ENCODE results near the gene USH2A. TPM values are rescaled to one million over a fixed set of nuclear protein-coding genes. Genes with fewer than 3 reads are reported as not detected.

Gene USH2A
- total and polyA plus RNA-seq, 4 experiments from 2014 or later: not detected

GRCh38 chr1:215657047-215657446 is 766.2 kb downstream of the USH2A start:
- intact Hi-C loops (cut with micrococcal nuclease): no loop called here
- Histone ChIP-seq H3K9me3 (ENCODE audit: control insufficient read depth in 1 of 2, low read length in 2 of 2) (no peaks in the 10 kb centered on the region), H3K4me1 (ENCODE audit: insufficient read depth, low read length) (no peaks in the 10 kb centered on the region), H3K27ac (ENCODE audit: low read depth, low read length) (no peak overlapping the region), H3K36me3 (ENCODE audit: insufficient read depth, low read length) (no peaks in the 10 kb centered on the region), H3K27me3 (ENCODE audit: insufficient read depth, low read length) (no peaks in the 10 kb centered on the region), H3K4me3 (ENCODE audit: low read length in 2 of 2) (no peak overlapping the region)
- no peak overlapping the region for H3K27ac Mint-ChIP-seq
- POLR2A ChIA-PET (ENCODE audit: partially characterized antibody): no interaction called here
- no peaks in the 10 kb centered on the region for H3K4me1 Mint-ChIP-seq
- H3K9me3 Mint-ChIP-seq: peaks cover 0 to 2% (median under 1%) of the 10 kb centered on the region in 8 donors
- CTCF ChIA-PET (ENCODE audit: partially characterized antibody): no interaction called here
- no peak for DNase-seq
- H3K36me3 Mint-ChIP-seq: no peaks in the 10 kb centered on the region
- H3K4me3 Mint-ChIP-seq: no peak overlapping the region
- H3K27me3 Mint-ChIP-seq: peaks cover 0 to 1% of the 10 kb centered on the region in 2 donors

DNA sequence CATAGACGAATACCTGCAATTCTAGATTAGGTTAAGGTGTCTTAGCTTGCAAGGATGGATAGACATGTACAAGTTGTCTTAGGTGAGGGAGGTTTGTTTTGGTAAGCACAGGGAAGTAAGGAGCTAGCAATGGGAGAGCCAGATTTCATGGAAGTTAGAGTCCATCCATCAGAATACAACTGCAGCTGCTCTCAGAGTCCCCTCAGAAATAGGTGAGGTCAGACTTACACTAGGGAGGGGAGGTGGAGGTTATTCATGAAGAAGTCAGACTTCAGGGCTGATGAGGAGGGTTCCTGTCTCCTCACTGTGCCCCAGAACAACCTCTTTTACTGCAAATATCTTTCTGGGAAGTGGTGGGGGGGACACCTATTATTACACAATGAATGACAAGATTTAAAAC is 770.9 kb downstream of the USH2A start:
- ChIA-PET CTCF (ENCODE audit: partially characterized antibody) (no interaction called here), POLR2A (ENCODE audit: partially characterized antibody) (no interaction called here)
- no peak overlapping the region for H3K27ac Mint-ChIP-seq
- peaks cover 0 to 3% (median 3%) of the 10 kb centered on the region in 4 donors for H3K4me1 Mint-ChIP-seq
- Histone ChIP-seq H3K9me3 (ENCODE audit: control insufficient read depth in 1 of 2, low read length in 2 of 2) (no peaks in the 10 kb centered on the region), H3K4me3 (ENCODE audit: low read length in 2 of 2) (no peak overlapping the region), H3K36me3 (ENCODE audit: insufficient read depth, low read length) (no peaks in the 10 kb centered on the region), H3K27ac (ENCODE audit: low read depth, low read length) (no peak overlapping the region), H3K27me3 (ENCODE audit: insufficient read depth, low read length) (no peaks in the 10 kb centered on the region), H3K4me1 (ENCODE audit: insufficient read depth, low read length) (no peaks in the 10 kb centered on the region)
- H3K4me3 Mint-ChIP-seq: no peak overlapping the region
- peaks cover 0 to 1% (median 0%) of the 10 kb centered on the region in 8 donors for H3K9me3 Mint-ChIP-seq
- intact Hi-C loops (cut with micrococcal nuclease): no loop called here
- DNase-seq: no peak
- H3K36me3 Mint-ChIP-seq: no peaks in the 10 kb centered on the region
- peaks cover 0 to 1% of the 10 kb centered on the region in 2 donors for H3K27me3 Mint-ChIP-seq

DNA sequence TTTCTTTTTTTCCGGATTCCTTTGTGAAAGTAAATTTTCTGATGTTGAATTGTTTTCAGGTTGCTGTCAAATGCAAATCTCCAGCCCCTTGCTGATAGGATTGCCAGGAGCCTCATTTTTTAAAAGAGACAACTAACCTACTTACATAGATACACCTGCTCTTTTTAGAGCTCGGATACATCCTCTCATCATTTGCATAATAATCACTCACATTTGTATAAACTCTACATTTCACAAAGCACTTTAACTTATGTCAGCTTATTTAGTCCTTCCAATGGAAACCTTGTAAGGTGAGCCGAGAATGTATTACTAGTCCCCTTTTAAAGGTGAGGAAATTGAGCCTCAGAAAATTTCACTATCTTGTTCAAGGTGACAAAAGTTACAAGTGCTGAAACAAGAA is 771.4 kb downstream of the USH2A start:
- Histone ChIP-seq H3K27me3 (ENCODE audit: insufficient read depth, low read length) (no peaks in the 10 kb centered on the region), H3K4me3 (ENCODE audit: low read length in 2 of 2) (no peak overlapping the region), H3K36me3 (ENCODE audit: insufficient read depth, low read length) (no peaks in the 10 kb centered on the region), H3K4me1 (ENCODE audit: insufficient read depth, low read length) (no peaks in the 10 kb centered on the region), H3K9me3 (ENCODE audit: control insufficient read depth in 1 of 2, low read length in 2 of 2) (no peaks in the 10 kb centered on the region), H3K27ac (ENCODE audit: low read depth, low read length) (no peak overlapping the region)
- Mint-ChIP-seq H3K9me3 (peaks cover 0 to 1% (median 0%) of the 10 kb centered on the region in 8 donors), H3K4me3 (no peak overlapping the region), H3K4me1 (peaks cover 0 to 3% (median 3%) of the 10 kb centered on the region in 4 donors), H3K27ac (no peak overlapping the region), H3K36me3 (no peaks in the 10 kb centered on the region), H3K27me3 (peaks cover 0 to 1% of the 10 kb centered on the region in 2 donors)
- ChIA-PET CTCF (ENCODE audit: partially characterized antibody) (no interaction called here), POLR2A (ENCODE audit: partially characterized antibody) (no interaction called here)
- intact Hi-C loops (cut with micrococcal nuclease): no loop called here
- no peak for DNase-seq

DNA sequence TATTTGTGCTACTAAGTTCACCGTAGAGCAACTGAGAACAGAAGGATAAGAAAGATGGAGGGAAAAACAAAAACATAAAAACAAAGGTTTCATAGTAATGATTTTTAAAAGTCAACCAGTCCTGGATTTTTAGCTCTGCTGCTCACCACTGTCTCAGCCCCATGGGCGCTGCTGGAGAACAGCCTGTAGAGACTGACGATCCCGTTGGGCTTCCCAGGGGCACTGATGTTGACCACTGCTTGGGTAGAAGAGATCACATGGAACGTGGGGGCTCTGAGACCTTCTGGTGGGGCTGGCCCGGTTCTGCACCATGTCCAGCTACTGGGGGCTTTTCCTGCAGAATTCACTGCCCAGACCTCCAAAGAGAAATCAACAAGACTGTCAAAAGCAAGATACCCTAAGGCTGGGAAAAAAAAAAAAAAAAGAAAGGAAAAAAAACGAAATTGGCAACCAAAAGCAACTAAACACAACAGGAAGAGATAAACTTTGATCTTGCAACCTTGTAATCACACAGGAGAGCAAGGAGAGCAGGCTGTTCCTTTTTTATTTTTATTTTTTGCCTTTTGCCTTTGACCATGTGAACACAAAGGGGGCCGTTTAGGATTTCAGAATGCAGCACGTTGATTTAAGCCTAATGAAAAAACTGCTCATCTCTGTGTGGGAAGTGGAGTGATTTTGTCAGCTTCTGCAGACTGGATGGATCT is 772.6 kb downstream of the USH2A start:
- Histone ChIP-seq H3K27me3 (ENCODE audit: insufficient read depth, low read length) (no peaks in the 10 kb centered on the region), H3K27ac (ENCODE audit: low read depth, low read length) (no peak overlapping the region), H3K4me1 (ENCODE audit: insufficient read depth, low read length) (no peaks in the 10 kb centered on the region), H3K4me3 (ENCODE audit: low read length in 2 of 2) (no peak overlapping the region), H3K36me3 (ENCODE audit: insufficient read depth, low read length) (no peaks in the 10 kb centered on the region), H3K9me3 (ENCODE audit: control insufficient read depth in 1 of 2, low read length in 2 of 2) (no peaks in the 10 kb centered on the region)
- ChIA-PET CTCF (ENCODE audit: partially characterized antibody) (no interaction called here), POLR2A (ENCODE audit: partially characterized antibody) (no interaction called here)
- no peak for DNase-seq
- intact Hi-C loops (cut with micrococcal nuclease): no loop called here
- Mint-ChIP-seq H3K9me3 (peaks cover 0 to 1% (median 0%) of the 10 kb centered on the region in 8 donors), H3K27ac (no peak overlapping the region), H3K27me3 (peaks cover 0 to 1% of the 10 kb centered on the region in 2 donors), H3K36me3 (no peaks in the 10 kb centered on the region), H3K4me1 (peaks cover 0 to 3% (median 3%) of the 10 kb centered on the region in 4 donors), H3K4me3 (no peak overlapping the region)

- H3K27me3 Mint-ChIP-seq: peaks cover 0 to 1% of the 10 kb centered on the region in 2 donors
- POLR2A ChIA-PET (ENCODE audit: partially characterized antibody): no interaction called here
Observed at GRCh38 chr1:215648957-215649356, 774.3 kb downstream of the USH2A start.

GRCh38 chr1:215647738-215648137 is 775.5 kb downstream of the USH2A start:
- Mint-ChIP-seq H3K9me3 (peaks cover 0 to 7% (median 0%) of the 10 kb centered on the region in 8 donors), H3K4me3 (no peak overlapping the region), H3K27me3 (peaks cover 0 to 1% of the 10 kb centered on the region in 2 donors), H3K4me1 (peaks cover 0 to 3% (median 3%) of the 10 kb centered on the region in 4 donors), H3K36me3 (no peaks in the 10 kb centered on the region), H3K27ac (no peak overlapping the region)
- Histone ChIP-seq H3K36me3 (ENCODE audit: insufficient read depth, low read length) (no peaks in the 10 kb centered on the region), H3K4me1 (ENCODE audit: insufficient read depth, low read length) (no peaks in the 10 kb centered on the region), H3K4me3 (ENCODE audit: low read length in 2 of 2) (no peak overlapping the region), H3K27me3 (ENCODE audit: insufficient read depth, low read length) (no peaks in the 10 kb centered on the region), H3K27ac (ENCODE audit: low read depth, low read length) (no peak overlapping the region), H3K9me3 (ENCODE audit: control insufficient read depth in 1 of 2, low read length in 2 of 2) (no peaks in the 10 kb centered on the region)
- POLR2A ChIA-PET (ENCODE audit: partially characterized antibody): no interaction called here
- intact Hi-C loops (cut with micrococcal nuclease): no loop called here
- CTCF ChIA-PET (ENCODE audit: partially characterized antibody): no interaction called here
- DNase-seq: no peak

More at GRCh38 chr1:215648957-215649356, 774.3 kb downstream of the USH2A start:
- no peaks in the 10 kb centered on the region for H3K9me3 ChIP-seq (ENCODE audit: control insufficient read depth in 1 of 2, low read length in 2 of 2)
- Mint-ChIP-seq H3K4me3 (no peak overlapping the region), H3K27ac (no peak overlapping the region), H3K4me1 (peaks cover 0 to 3% (median 3%) of the 10 kb centered on the region in 4 donors), H3K9me3 (peaks cover 0 to 7% (median 0%) of the 10 kb centered on the region in 8 donors), H3K36me3 (no peaks in the 10 kb centered on the region)
- H3K4me3 ChIP-seq (ENCODE audit: low read length in 2 of 2): no peak overlapping the region
- no peaks in the 10 kb centered on the region for H3K36me3 ChIP-seq (ENCODE audit: insufficient read depth, low read length)
- H3K27me3 ChIP-seq (ENCODE audit: insufficient read depth, low read length): no peaks in the 10 kb centered on the region
- no peaks in the 10 kb centered on the region for H3K4me1 ChIP-seq (ENCODE audit: insufficient read depth, low read length)
- CTCF ChIA-PET (ENCODE audit: partially characterized antibody): no interaction called here
- H3K27ac ChIP-seq (ENCODE audit: low read depth, low read length): no peak overlapping the region
- intact Hi-C loops (cut with micrococcal nuclease): no loop called here
- no peak for DNase-seq

GRCh38 chr1:215645861-215646260 is 777.4 kb downstream of the USH2A start:
- no peaks in the 10 kb centered on the region for H3K36me3 Mint-ChIP-seq
- H3K27ac ChIP-seq (ENCODE audit: low read depth, low read length): no peak overlapping the region
- intact Hi-C loops (cut with micrococcal nuclease): no loop called here
- DNase-seq: no peak
- peaks cover 0 to 7% (median 0%) of the 10 kb centered on the region in 8 donors for H3K9me3 Mint-ChIP-seq
- no peaks in the 10 kb centered on the region for H3K27me3 Mint-ChIP-seq
- H3K36me3 ChIP-seq (ENCODE audit: insufficient read depth, low read length): no peaks in the 10 kb centered on the region
- no peak overlapping the region for H3K4me3 ChIP-seq (ENCODE audit: low read length in 2 of 2)
- no peaks in the 10 kb centered on the region for H3K27me3 ChIP-seq (ENCODE audit: insufficient read depth, low read length)
- no peak overlapping the region for H3K27ac Mint-ChIP-seq
- CTCF ChIA-PET (ENCODE audit: partially characterized antibody): no interaction called here
- no peak overlapping the region for H3K4me3 Mint-ChIP-seq
- no peaks in the 10 kb centered on the region for H3K4me1 ChIP-seq (ENCODE audit: insufficient read depth, low read length)
- POLR2A ChIA-PET (ENCODE audit: partially characterized antibody): no interaction called here
- H3K9me3 ChIP-seq (ENCODE audit: control insufficient read depth in 1 of 2, low read length in 2 of 2): no peaks in the 10 kb centered on the region
- H3K4me1 Mint-ChIP-seq: no peaks in the 10 kb centered on the region

Measured in CD4-positive, alpha-beta memory T cell (primary cell).